ENCODE results near the gene LANCL3.
"Not testable (repeated sequence)": the region's sequence is repeated elsewhere in the genome, so short reads cannot be mapped to it uniquely, and the experiment has no call there.

DNA sequence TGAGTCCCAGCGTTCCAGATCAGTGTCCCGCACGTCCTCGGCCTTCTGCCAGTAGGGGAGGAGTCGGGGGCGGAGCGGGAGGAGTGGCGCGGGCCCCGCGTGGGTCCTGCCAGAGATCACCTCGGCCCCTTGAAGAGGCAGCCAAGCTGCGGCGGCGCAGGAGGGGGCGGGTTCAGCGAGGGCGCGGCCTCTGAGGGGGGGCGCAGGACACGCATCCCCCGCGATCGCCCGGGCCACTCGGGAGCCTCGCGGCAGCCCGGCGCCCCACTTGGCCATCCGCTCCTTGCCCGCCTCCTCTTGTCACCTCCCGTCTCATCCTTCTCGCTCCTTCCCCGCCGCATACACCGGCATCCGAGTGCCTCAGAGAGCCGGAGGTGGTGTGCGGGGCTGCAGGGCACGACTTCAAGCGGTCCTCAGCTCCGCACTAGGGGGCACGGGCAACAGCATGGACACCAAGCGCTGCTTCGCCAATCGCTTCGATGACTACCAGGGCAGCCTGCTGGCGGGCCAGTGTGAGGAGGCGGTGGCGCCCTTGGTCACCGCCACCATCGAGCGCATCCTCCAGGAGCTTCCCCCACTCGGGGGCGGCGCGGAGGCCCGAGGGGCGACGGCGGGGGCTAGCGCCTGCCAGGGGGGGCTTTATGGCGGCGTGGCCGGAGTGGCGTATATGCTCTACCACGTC lies at the start of gene LANCL3:
- not testable (repeated sequence) for TF ChIP-seq CTCF, POLR2AphosphoS5 (IDR thresholded peaks at IDR 0.05)

Measured in suprapubic skin (tissue), 3 donors.